GM12878 (cell line): ENCODE results near the gene SSPN. TPM values are rescaled to one million over a fixed set of nuclear protein-coding genes. Genes with fewer than 3 reads are reported as not detected.

Source experiments
- ATAC-seq: fragments of 200-7000 bp; cut with Tn5 transposase; 3 replicates; pipeline ENCODE4 v1.9.1; 2020; ENCODE audit warnings: mild to moderate bottlenecking, moderate library complexity
- BruUV-seq: library from RNA; stranded (reverse); fragments of 400-500 nt; replicated peaks from 2 replicates; lab custom pipeline; 2021; lab: Mats Ljungman, UMichigan
- CTCF ChIA-PET: fragments of 300-600 bp; sonication (Branson Sonifier 250); formaldehyde crosslinking; extraction: SDS; loops from one replicate; lab custom pipeline; 2021; ENCODE audit warnings: inconsistent platforms; lab: Yijun Ruan, JAX
- POLR2A ChIA-PET: fragments of 350-600 bp; formaldehyde crosslinking; extraction: SDS; loops from one replicate; lab custom pipeline; 2021; ENCODE audit warnings: inconsistent platforms; lab: Charles Lee
- RAD21 ChIA-PET: fragments of 300-600 bp; sonication (Branson Sonifier 250); formaldehyde crosslinking; loops from one replicate; lab custom pipeline; 2023; ENCODE audit warnings: antibody characterized with exemption; ENCODE audit not compliant: unreplicated experiment; lab: Charles Lee
- SMC1A ChIA-PET: fragments of 300-600 bp; sonication (Branson Sonifier 250); formaldehyde crosslinking; loops from one replicate; lab custom pipeline; 2023; ENCODE audit not compliant: unreplicated experiment, uncharacterized antibody; lab: Charles Lee
- DNase-seq: peaks from one replicate; pipeline ENCODE4 v3.0.0-alpha.2; 2011; ENCODE audit warnings: low read depth, low spot score
- FAIRE-seq: peaks from 3 replicates; lab custom pipeline; 2011; peaks lifted over from hg19 to GRCh38; lab: Jason Lieb, UNC
- H2AFZ ChIP-seq: 2 replicates; pipeline ENCODE4 v1.6.0; 2011; ENCODE audit warnings: low read depth, low read length, control low read depth; ENCODE audit not compliant: control insufficient read depth
- H3K27ac ChIP-seq: 2 replicates; pipeline ENCODE4 v1.5.1; 2011; ENCODE audit warnings: control low read depth; ENCODE audit not compliant: control insufficient read depth, insufficient read depth
- H3K27me3 ChIP-seq, 2 experiments: replicated peaks in 1 of 2; 2 replicates each; pipeline versions ENCODE4 v1.6.0 to v1.6.1; 2011; ENCODE audit warnings: low read length in 1 of 2; ENCODE audit not compliant: control insufficient read depth in 2 of 2, insufficient read depth in 2 of 2
- H3K36me3 ChIP-seq, 2 experiments: 2 replicates each; pipeline ENCODE4 v1.5.1; 2011; ENCODE audit warnings: low read length in 1 of 2; ENCODE audit not compliant: control insufficient read depth in 2 of 2, insufficient read depth in 2 of 2
- H3K4me1 ChIP-seq: 2 replicates; pipeline ENCODE4 v1.6.1; 2011; ENCODE audit warnings: mild to moderate bottlenecking, low read length, moderate library complexity, mixed read lengths; ENCODE audit not compliant: control insufficient read depth, insufficient read depth
- H3K4me2 ChIP-seq: 2 replicates; pipeline ENCODE4 v1.6.0; 2011; ENCODE audit warnings: control low read depth; ENCODE audit not compliant: control insufficient read depth, insufficient read depth
- H3K4me3 ChIP-seq: fragments of 200-600 bp; sonication (generic); 2 replicates; pipeline ENCODE4 v1.5.1; 2016
- H3K79me2 ChIP-seq: 2 replicates; pipeline ENCODE4 v1.6.0; 2011; ENCODE audit warnings: low read length; ENCODE audit not compliant: control insufficient read depth, insufficient read depth
- H3K9ac ChIP-seq: 2 replicates; pipeline ENCODE4 v1.8.0; 2011; ENCODE audit warnings: low read length, control low read depth, mixed read lengths; ENCODE audit not compliant: control insufficient read depth, insufficient read depth
- H3K9me3 ChIP-seq: replicated peaks from 3 replicates; pipeline ENCODE4 v1.5.1; 2011; ENCODE audit warnings: mild to moderate bottlenecking, low read length; ENCODE audit not compliant: control insufficient read depth, insufficient read depth
- H4K20me1 ChIP-seq: 2 replicates; pipeline ENCODE4 v1.6.0; 2011; ENCODE audit not compliant: control insufficient read depth, insufficient read depth
- CUX1 ChIP-seq: IDR thresholded peaks from 2 replicates; pipeline ENCODE4 v1.6.1; 2012; ENCODE audit warnings: improper control_type of control experiment, low read depth, low read length; ENCODE audit not compliant: insufficient replicate concordance
- ESRRA ChIP-seq: IDR thresholded peaks from 2 replicates; pipeline ENCODE4 v1.6.1; 2012; ENCODE audit warnings: mild to moderate bottlenecking, low read length, improper control_type of control experiment
- GABPA ChIP-seq: IDR thresholded peaks from 2 replicates; pipeline ENCODE4 v1.6.1; 2014; ENCODE audit warnings: antibody characterized with exemption, low read depth, mild to moderate bottlenecking, inconsistent platforms
- MTA2 ChIP-seq: fragments of 450-650 bp; IDR thresholded peaks from 2 replicates; pipeline ENCODE4 v1.6.1; 2016; ENCODE audit warnings: low read depth, mild to moderate bottlenecking, moderate library complexity
- PAX5 ChIP-seq: IDR thresholded peaks from 2 replicates; pipeline ENCODE4 v1.6.1; 2011; ENCODE audit warnings: low read depth, low read length, borderline replicate concordance
- PAX8 ChIP-seq: fragments of 450-650 bp; IDR thresholded peaks from 2 replicates; pipeline ENCODE4 v1.6.1; 2017; ENCODE audit warnings: mild to moderate bottlenecking, moderate library complexity
- RELB ChIP-seq: fragments of 450-650 bp; IDR thresholded peaks from 2 replicates; pipeline ENCODE4 v1.6.1; 2017; ENCODE audit warnings: low read depth, mild to moderate bottlenecking, moderate library complexity
- REST ChIP-seq: IDR thresholded peaks from 2 replicates; pipeline ENCODE4 v1.6.1; 2012; ENCODE audit warnings: mild to moderate bottlenecking, low read depth, low read length
- RFX5 ChIP-seq: IDR thresholded peaks from 2 replicates; pipeline ENCODE4 v1.6.1; 2011; ENCODE audit warnings: low read depth, low read length, improper control_type of control experiment
- SIN3A ChIP-seq: IDR thresholded peaks from 2 replicates; pipeline ENCODE4 v1.6.1; 2012; ENCODE audit warnings: low read depth, low read length, improper control_type of control experiment
- TAF1 ChIP-seq: IDR thresholded peaks from 2 replicates; pipeline ENCODE4 v1.6.1; 2011; ENCODE audit warnings: mild to moderate bottlenecking, low read depth, low read length, borderline replicate concordance
- ZZZ3 ChIP-seq: IDR thresholded peaks from 2 replicates; pipeline ENCODE4 v1.6.1; 2011; ENCODE audit warnings: low read depth; ENCODE audit not compliant: control insufficient read depth, insufficient read length
- WGBS: methylation state at CpG from one replicate; pipeline ENCODE4 v1.1.6; 2016; ENCODE audit warnings: low lambda C conversion rate; ENCODE audit not compliant: insufficient replicate concordance, insufficient coverage; ENCODE audit errors: missing lambda C conversion rate; 5-methylcytosine and 5-hydroxymethylcytosine counted together
- in situ Hi-C: fragments of 300-500 bp; cut with MboI; formaldehyde crosslinking; loops from 9 replicates; pipeline ENCODE4 v1.14.3; 2018; ENCODE audit warnings: mixed read lengths
- intact Hi-C: fragments of 100-400 bp; cut with micrococcal nuclease; formaldehyde crosslinking; loops from one replicate; pipeline ENCODE4 v1.14.2; 2022; ENCODE audit not compliant: unreplicated experiment
- polyA plus RNA-seq, 11 experiments: library from polyadenylated mRNA; depleted of rRNA in 4 of 11; unstranded in 6 of 11; stranded (reverse) in 5 of 11; fragments of >200 nt; fragmentation: Nextera tagmentation in 4 of 11; fragmentation: Illumina TruSeq in 1 of 11; extraction: Ambion mirVana in 4 of 11; extraction: Trizol in 1 of 11; gene quantifications; 1 replicate in 1 of 11; 2 replicates in 10 of 11; pipeline versions ENCODE4 v1.2.1 to v1.2.3, GENCODE V29; 2011 to 2016; ENCODE audit warnings: inconsistent platforms in 2 of 11, missing spikeins in 2 of 11, low read depth in 1 of 11
- total RNA-seq, 4 experiments: library from RNA; depleted of rRNA in 3 of 4; stranded (reverse); fragments of >200 nt in 3 of 4; fragmentation: Illumina TruSeq in 1 of 4; extraction: Trizol in 1 of 4; gene quantifications; 2 replicates each; pipeline versions ENCODE4 v1.2.1 to v1.2.3, GENCODE V29; 2013 to 2021

Gene SSPN
- total and polyA plus RNA-seq, 10 of the 15 experiments (the other 5 are each of a cell fraction or from before 2014, with no cell fraction given), result 0.04 to 0.41 (median 0.28) TPM; not detected in 5

GRCh38 chr12:26162174-26162573 is 33.2 kb upstream of the SSPN start (continued):
- no peak for TF ChIP-seq CUX1

GRCh38 chr12:26162905-26163304 is 32.5 kb upstream of the SSPN start:
- WGBS, result 15% methylated on average over 4 of the region's 4 CpGs
- BruUV-seq, result no TSS peak
- TF ChIP-seq GABPA (no peak), PAX8 (no peak), TAF1 (no peak), SIN3A (no peak), PAX5 (peak; percentile 49; the same call in 1 of the 2 replicates), ZZZ3 (no peak), ESRRA (no peak), RFX5 (no peak), RELB (peak; percentile 53; the same call in 1 of the 2 replicates), REST (no peak), MTA2 (peak; percentile 90)

More at GRCh38 chr12:26162905-26163304, 32.5 kb upstream of the SSPN start:
- FAIRE-seq (peak; percentile 94), DNase-seq (peak; percentile 62), ATAC-seq (peak; percentile 95)
- no peak overlapping the region for H3K4me3 ChIP-seq
- H3K9ac ChIP-seq, result no peak overlapping the region
- H3K9me3 ChIP-seq, result no peaks in the 10 kb centered on the region; the same call in 2 of the 3 replicates
- H3K36me3 ChIP-seq, result no peaks in the 10 kb centered on the region
- ChIA-PET RAD21 (interaction anchor here (0.7 to 1.6 kb wide), 7 partner anchors 8 to 568 kb away, joined by 3 to 6 read pairs (median 4); no protein-coding TSS in a partner anchor), SMC1A (interaction anchor here (0.8 to 2.2 kb wide), 14 partner anchors 8 to 250 kb away, joined by 3 to 7 read pairs (median 4); partner anchors contain the start of gene SSPN), CTCF (interaction anchor here (0.7 to 1.9 kb wide), 6 partner anchors 13 to 272 kb away, joined by 3 to 6 read pairs (median 4); no protein-coding TSS in a partner anchor), POLR2A (interaction anchor here (1.7 to 2.6 kb wide), 2 partner anchors 9 to 106 kb away, joined by 3 to 9 read pairs; no protein-coding TSS in a partner anchor)
- H3K79me2 ChIP-seq, result no peaks in the 10 kb centered on the region
- peak overlapping the region; percentile 23; the same call in 1 of the 2 replicates for H3K4me2 ChIP-seq
- intact Hi-C loops, result no loop called here
- in situ Hi-C loops, result no loop called here
- H3K27me3 ChIP-seq, result no peaks in the 10 kb centered on the region
- no peak overlapping the region for H2AFZ ChIP-seq
- peaks cover 15% of the 10 kb centered on the region for H3K4me1 ChIP-seq
- H3K27ac ChIP-seq, result no peak overlapping the region
- H4K20me1 ChIP-seq, result no peaks in the 10 kb centered on the region
